MM.1S (cell line): ENCODE measurements around the gene CBX8.

ENCODE experiments used
- CTCF ChIP-seq: fragments of 300-600 bp; sonication (generic); IDR thresholded peaks from 2 replicates; pipeline ENCODE4 v1.5.1; 2016; ENCODE audit warnings: antibody characterized with exemption, low read length, mixed read lengths
- EZH2 ChIP-seq: fragments of 300-600 bp; sonication (generic); optimal IDR thresholded peaks from 2 replicates; pipeline ENCODE3; 2017; ENCODE audit warnings: low read depth, mild to moderate bottlenecking, antibody characterized with exemption, low read length, mixed read lengths
- EZH2phosphoT487 ChIP-seq: fragments of 300-600 bp; sonication (generic); IDR thresholded peaks from 2 replicates; pipeline ENCODE4 v1.6.1; 2018; ENCODE audit warnings: antibody characterized with exemption, low read length

DNA sequence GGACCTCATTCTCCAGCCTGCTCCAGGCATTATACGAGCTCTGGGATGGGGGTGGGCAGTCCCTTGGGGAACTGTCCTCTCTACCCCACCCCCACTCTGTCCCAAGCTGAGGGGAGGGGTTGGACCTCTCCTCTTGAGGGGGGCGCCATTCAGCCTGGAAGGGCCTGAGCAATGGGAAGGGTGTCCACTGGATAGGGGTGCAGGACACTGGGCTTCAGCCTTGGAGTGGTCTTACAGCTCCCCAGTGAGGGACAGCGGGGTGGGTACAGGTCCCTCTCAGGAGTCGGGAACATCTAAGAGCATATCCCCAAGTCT lies 9.5 kb upstream of the CBX8 start:
- no peak for TF ChIP-seq CTCF
- TF ChIP-seq EZH2: no peak
- TF ChIP-seq EZH2phosphoT487: no peak
